K562 (cell line): Measurements from ENCODE around the gene GGPS1. TPM values are rescaled to one million over a fixed set of nuclear protein-coding genes. Genes with fewer than 3 reads are reported as not detected.

Experiments
- ATAC-seq: fragments of 200-7000 bp; cut with Tn5 transposase; 3 replicates; pipeline ENCODE4 v1.9.1; 2020; ENCODE audit warnings: moderate library complexity
- BruUV-seq: library from RNA; stranded (reverse); fragments of 400-500 nt; replicated peaks from 2 replicates; lab custom pipeline; 2021; lab: Mats Ljungman, UMichigan
- CTCF ChIA-PET: fragments of 300-600 bp; formaldehyde crosslinking; extraction: SDS; loops from one replicate; lab custom pipeline; 2021; ENCODE audit warnings: low intra/inter-chr PET ratio; lab: Yijun Ruan, JAX
- POLR2A ChIA-PET: fragments of 300-600, 350-650 bp; sonication (Branson Sonifier 250); formaldehyde crosslinking; extraction: SDS; loops from one replicate; lab custom pipeline; 2021; ENCODE audit warnings: antibody characterized with exemption, inconsistent platforms; lab: Yijun Ruan, JAX
- DNase-seq, 4 experiments: peaks; one replicate each; pipeline versions ENCODE4 v3.0.0 to v3.0.0-alpha.2; 2011 to 2018; ENCODE audit warnings: low spot score in 3 of 4, mixed read lengths in 3 of 4; ENCODE audit errors: extremely low read depth in 1 of 4
- FAIRE-seq: peaks from 2 replicates; lab custom pipeline; 2011; peaks lifted over from hg19 to GRCh38; lab: Jason Lieb, UNC
- H2AFZ ChIP-seq: 2 replicates; pipeline ENCODE4 v1.6.0; 2011; ENCODE audit warnings: low read depth, low read length, control low read depth, inconsistent platforms
- H3K27ac ChIP-seq: fragments of 200-600 bp; 3 replicates; pipeline ENCODE4 v1.8.0; 2011; ENCODE audit warnings: low read depth, mild to moderate bottlenecking, control low read depth, inconsistent platforms, low read length, moderate library complexity, mixed read lengths; ENCODE audit errors: extremely low read depth
- H3K27me3 ChIP-seq, 2 experiments: fragments of 300-600 bp in 1 of 2; 2 replicates in 1 of 2; 3 replicates in 1 of 2; pipeline versions ENCODE4 v1.6.0 to v1.8.0; 2011; ENCODE audit warnings: inconsistent platforms in 2 of 2, low read length in 2 of 2, mild to moderate bottlenecking in 1 of 2, mixed read lengths in 1 of 2, moderate library complexity in 1 of 2; ENCODE audit not compliant: control insufficient read depth in 2 of 2, insufficient read depth in 2 of 2
- H3K36me3 ChIP-seq: fragments of 300-600 bp; 3 replicates; pipeline ENCODE4 v1.8.0; 2011; ENCODE audit warnings: mild to moderate bottlenecking, low read length, inconsistent platforms; ENCODE audit not compliant: control insufficient read depth, insufficient read depth
- H3K4me1 ChIP-seq, 2 experiments: fragments of 200-600 bp in 1 of 2; replicated peaks in 1 of 2; 2 replicates in 1 of 2; 3 replicates in 1 of 2; pipeline versions ENCODE4 v1.5.1 to v1.8.0; 2011; ENCODE audit warnings: inconsistent platforms in 2 of 2, low read length in 2 of 2, mild to moderate bottlenecking in 1 of 2, mixed read lengths in 1 of 2, moderate library complexity in 1 of 2; ENCODE audit not compliant: control insufficient read depth in 2 of 2, insufficient read depth in 2 of 2
- H3K4me2 ChIP-seq: 2 replicates; pipeline ENCODE4 v1.6.1; 2011; ENCODE audit warnings: low read length, control low read depth, inconsistent platforms, mixed read lengths; ENCODE audit not compliant: insufficient read depth
- H3K4me3 ChIP-seq: fragments of 200-600 bp; sonication (generic), shearing (Covaris generic); 2 replicates; pipeline ENCODE4 v1.5.1; 2016; ENCODE audit warnings: control low read depth, inconsistent platforms
- H3K79me2 ChIP-seq: fragments of 200-600 bp; 3 replicates; pipeline ENCODE4 v1.8.0; 2011; ENCODE audit warnings: low read length, inconsistent platforms; ENCODE audit not compliant: control insufficient read depth, insufficient read depth
- H3K9ac ChIP-seq, 2 experiments: 2 replicates each; pipeline versions ENCODE4 v1.6.0 to v1.6.1; 2011; ENCODE audit warnings: low read depth in 2 of 2, low read length in 2 of 2, control low read depth in 1 of 2, inconsistent platforms in 1 of 2, mild to moderate bottlenecking in 1 of 2, mixed read lengths in 1 of 2; ENCODE audit not compliant: insufficient read depth in 1 of 2
- H3K9me1 ChIP-seq: one replicate; pipeline ENCODE4 v1.6.0; 2011; ENCODE audit warnings: inconsistent platforms, mild to moderate bottlenecking, low read length, moderate library complexity; ENCODE audit not compliant: control insufficient read depth, insufficient read depth
- H3K9me3 ChIP-seq: replicated peaks from 2 replicates; pipeline ENCODE4 v1.5.1; 2011; ENCODE audit warnings: low read depth, low read length, inconsistent platforms; ENCODE audit not compliant: control insufficient read depth, insufficient read depth
- H4K20me1 ChIP-seq: replicated peaks from 2 replicates; pipeline ENCODE4 v1.6.1; 2011; ENCODE audit warnings: low read length, inconsistent platforms, mixed read lengths; ENCODE audit not compliant: control insufficient read depth, insufficient read depth
- CREB5 ChIP-seq: fragments of 250-450 bp; sonication (Bioruptor Pico); IDR thresholded peaks from 2 replicates; pipeline ENCODE4 v1.5.0; 2020; ENCODE audit warnings: mild to moderate bottlenecking
- DACH1 ChIP-seq: fragments of 450-650 bp; IDR thresholded peaks from 2 replicates; pipeline ENCODE4 v1.6.1; 2018; ENCODE audit not compliant: partially characterized antibody
- MAX ChIP-seq: sonication (generic); formaldehyde crosslinking; IDR thresholded peaks from 2 replicates; pipeline ENCODE4 v1.9.0; 2022; ENCODE audit warnings: mild to moderate bottlenecking, missing genetic modification reagents
- NRF1 ChIP-seq, 2 experiments: fragments of 450-650 bp; IDR thresholded peaks in 1 of 2; conservative IDR thresholded peaks in 1 of 2; 2 replicates each; pipeline ENCODE4 v1.6.1; 2014; ENCODE audit warnings: mild to moderate bottlenecking in 2 of 2
- PREB ChIP-seq: sonication (generic); formaldehyde crosslinking; IDR thresholded peaks from 2 replicates; pipeline ENCODE4 v1.8.1; 2023; ENCODE audit warnings: mild to moderate bottlenecking, missing genetic modification reagents
- PURB ChIP-seq: sonication (generic); formaldehyde crosslinking; IDR thresholded peaks from 2 replicates; pipeline ENCODE4 v1.9.0; 2021; ENCODE audit warnings: low read depth, mild to moderate bottlenecking, missing genetic modification reagents
- RAD21 ChIP-seq, 2 experiments: fragments of 250-450 bp in 1 of 2; fragments of 450-650 bp in 1 of 2; sonication (Bioruptor Pico) in 1 of 2; formaldehyde crosslinking in 1 of 2; IDR thresholded peaks in 1 of 2; conservative IDR thresholded peaks in 1 of 2; 2 replicates each; pipeline versions ENCODE4 v1.4.0 to v1.8.0; 2020 to 2022; ENCODE audit warnings: mild to moderate bottlenecking in 2 of 2, moderate library complexity in 1 of 2
- SIRT6 ChIP-seq: IDR thresholded peaks from one replicate; pipeline ENCODE4 v1.6.1; 2012; ENCODE audit warnings: low read depth, mild to moderate bottlenecking, control low read depth, inconsistent platforms, low read length, moderate library complexity
- SP2 ChIP-seq: IDR thresholded peaks from 2 replicates; pipeline ENCODE4 v1.6.1; 2011; ENCODE audit warnings: mild to moderate bottlenecking, low read depth, low read length, moderate library complexity; ENCODE audit not compliant: poor library complexity, severe bottlenecking; ENCODE audit errors: extremely low read depth
- SREBF1 ChIP-seq: fragments of 150-350 bp; IDR thresholded peaks from 2 replicates; pipeline ENCODE4 v1.6.1; 2014; ENCODE audit warnings: antibody characterized with exemption, low read depth, low read length, borderline replicate concordance
- TBL1XR1 ChIP-seq, 2 experiments: IDR thresholded peaks; 2 replicates each; pipeline ENCODE4 v1.6.1; 2012; ENCODE audit warnings: improper control_type of control experiment in 2 of 2, low read length in 2 of 2, mild to moderate bottlenecking in 1 of 2
- ZNF586 ChIP-seq: fragments of 450-650 bp; formaldehyde crosslinking; conservative IDR thresholded peaks from 2 replicates; pipeline ENCODE4 v1.4.0; 2020; ENCODE audit warnings: mild to moderate bottlenecking, moderate library complexity
- WGBS: fragments of 100-300 bp; shearing (Covaris generic); methylation state at CpG from one replicate; pipeline ENCODE4 v1.1.6; 2016; ENCODE audit warnings: low coverage, mixed read lengths; ENCODE audit not compliant: insufficient coverage; ENCODE audit errors: missing lambda C conversion rate; 5-methylcytosine and 5-hydroxymethylcytosine counted together
- in situ Hi-C: fragments of 300-500 bp; cut with MboI; formaldehyde crosslinking; loops from 4 replicates; pipeline ENCODE4 v1.15.0; 2018; ENCODE audit warnings: inconsistent platforms, mixed read lengths
- intact Hi-C: fragments of 100-400 bp; cut with micrococcal nuclease; formaldehyde crosslinking; loops from 2 replicates; pipeline ENCODE4 v1.14.2; 2022
- polyA plus RNA-seq, 8 experiments: library from polyadenylated mRNA; depleted of rRNA in 4 of 8; stranded (reverse) in 5 of 8; unstranded in 3 of 8; fragments of >200 nt; fragmentation: Nextera tagmentation in 2 of 8; fragmentation: Illumina TruSeq in 1 of 8; extraction: Ambion mirVana in 2 of 8; extraction: Trizol in 1 of 8; gene quantifications; 2 replicates each; pipeline versions ENCODE4 v1.2.1 to v1.2.3, GENCODE V29; 2011 to 2014; ENCODE audit warnings: inconsistent platforms in 1 of 8, missing spikeins in 1 of 8
- total RNA-seq, 7 experiments: library from RNA; depleted of rRNA in 6 of 7; stranded (reverse); fragments of >200 nt in 6 of 7; fragmentation: Illumina TruSeq in 2 of 7; extraction: Trizol in 2 of 7; gene quantifications; 2 replicates each; pipeline versions ENCODE4 v1.2.1 to v1.2.3, GENCODE V29; 2011 to 2021; ENCODE audit warnings: low replicate concordance in 1 of 7
- TF ChIP-seq, protein P1 (sequence below): sonication (generic); IDR thresholded peaks from 2 replicates; pipeline ENCODE4 v1.6.1; 2016

The GGPS1 gene
- total and polyA plus RNA-seq, 9 of the 15 experiments (the other 6 are each of a cell fraction or from before 2014, with no cell fraction given): 18.8 to 104 (median 56.3) TPM

DNA sequence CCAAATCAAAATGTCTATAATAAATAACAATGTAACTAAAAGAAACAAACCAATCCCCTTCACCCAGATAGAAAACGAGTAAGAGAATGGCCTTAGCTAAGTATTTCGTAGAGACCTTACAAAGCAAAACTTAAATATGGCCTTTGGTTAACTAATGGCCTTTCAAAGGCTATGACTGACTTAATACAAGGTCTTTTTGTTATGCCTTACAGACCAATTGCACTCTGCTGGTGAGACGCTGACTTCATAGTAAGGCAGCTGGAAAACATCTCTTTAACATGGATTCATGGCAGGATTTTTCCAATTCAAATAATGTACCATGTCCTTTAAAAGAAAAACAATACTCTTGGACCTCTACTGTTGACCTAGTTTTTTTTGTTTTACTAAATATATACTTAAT lies 23.1 kb downstream of the GGPS1 start:
- no TSS peak for BruUV-seq
- Histone ChIP-seq H3K9me1 (no peaks in the 10 kb centered on the region), H3K27ac (no peak overlapping the region), H3K9ac (no peak overlapping the region), H3K79me2 (no peaks in the 10 kb centered on the region), H3K4me3 (no peak overlapping the region), H3K4me1 (no peaks in the 10 kb centered on the region), H4K20me1 (no peaks in the 10 kb centered on the region), H2AFZ (no peak overlapping the region), H3K9me3 (no peaks in the 10 kb centered on the region), H3K27me3 (no peaks in the 10 kb centered on the region), H3K4me2 (no peak overlapping the region), H3K36me3 (no peaks in the 10 kb centered on the region)
- TF ChIP-seq PREB (CRISPR knock-in tag) (no peak), SP2 (no peak), ZNF586 (CRISPR knock-in tag) (no peak), DACH1 (no peak), MAX (no peak), SREBF1 (no peak), CREB5 (no peak), RAD21 (CRISPR knock-in tag; conservative IDR thresholded peaks at IDR 0.05 in 1 of 2, IDR thresholded peaks at IDR 0.05 in 1 of 2) (no peak), SIRT6 (no peak), NRF1 (conservative IDR thresholded peaks at IDR 0.05 in 1 of 2, IDR thresholded peaks at IDR 0.05 in 1 of 2) (no peak), PURB (no peak), TBL1XR1 (IDR thresholded peaks at IDR 0.05; ENCODE audit: low read length in 2 of 2) (no peak)
- TF ChIP-seq, protein P1, sequence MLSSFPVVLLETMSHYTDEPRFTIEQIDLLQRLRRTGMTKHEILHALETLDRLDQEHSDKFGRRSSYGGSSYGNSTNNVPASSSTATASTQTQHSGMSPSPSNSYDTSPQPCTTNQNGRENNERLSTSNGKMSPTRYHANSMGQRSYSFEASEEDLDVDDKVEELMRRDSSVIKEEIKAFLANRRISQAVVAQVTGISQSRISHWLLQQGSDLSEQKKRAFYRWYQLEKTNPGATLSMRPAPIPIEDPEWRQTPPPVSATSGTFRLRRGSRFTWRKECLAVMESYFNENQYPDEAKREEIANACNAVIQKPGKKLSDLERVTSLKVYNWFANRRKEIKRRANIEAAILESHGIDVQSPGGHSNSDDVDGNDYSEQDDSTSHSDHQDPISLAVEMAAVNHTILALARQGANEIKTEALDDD: no peak
- peak; percentile 47; the same call in 2 of the 3 replicates for ATAC-seq
- no peak for DNase-seq
- POLR2A ChIA-PET: interaction anchor here (1.3 to 1.5 kb wide), 2 partner anchors 13 to 79 kb away, joined by 3 read pairs; no protein-coding TSS in a partner anchor
- in situ Hi-C loops: no loop called here
- CTCF ChIA-PET: no interaction called here
- 39% methylated on average over 3 of the region's 3 CpGs for WGBS
- intact Hi-C loops: no loop called here
- FAIRE-seq: no peak
